Mesenchymal stem cell (in vitro differentiated cells and primary cell): Measurements from ENCODE around the gene FAM170B.

ENCODE experiments used
- DNase-seq: peaks from one replicate; pipeline ENCODE4 v3.0.0-alpha.2; 2013
- H2AFZ ChIP-seq: one replicate; pipeline ENCODE4 v1.6.1; 2013; ENCODE audit warnings: low read depth, mild to moderate bottlenecking, control low read depth, inconsistent platforms, low read length, moderate library complexity
- H2AK5ac ChIP-seq: 2 replicates; pipeline ENCODE4 v1.6.1; 2013; ENCODE audit warnings: low read length, moderate library complexity, mild to moderate bottlenecking, inconsistent platforms; ENCODE audit not compliant: severe bottlenecking
- H2BK120ac ChIP-seq: one replicate; pipeline ENCODE4 v1.6.1; 2013; ENCODE audit warnings: low read depth, mild to moderate bottlenecking, inconsistent platforms, low read length, moderate library complexity
- H2BK12ac ChIP-seq, 2 experiments: one replicate each; pipeline ENCODE4 v1.6.1; 2013; ENCODE audit warnings: inconsistent platforms in 2 of 2, low read length in 2 of 2, mild to moderate bottlenecking in 2 of 2, moderate library complexity in 2 of 2, control low read depth in 1 of 2
- H2BK15ac ChIP-seq: one replicate; pipeline ENCODE4 v1.6.1; 2013; ENCODE audit warnings: mild to moderate bottlenecking, low read depth, inconsistent platforms; ENCODE audit not compliant: poor library complexity, severe bottlenecking
- H2BK5ac ChIP-seq: 2 replicates; pipeline ENCODE4 v1.6.1; 2013; ENCODE audit warnings: low read depth, mild to moderate bottlenecking, low read length, control low read depth, inconsistent platforms; ENCODE audit not compliant: poor library complexity, severe bottlenecking
- H3K14ac ChIP-seq, 2 experiments: one replicate each; pipeline ENCODE4 v1.6.1; 2013; ENCODE audit warnings: inconsistent platforms in 2 of 2, low read length in 2 of 2, control low read depth in 1 of 2, mild to moderate bottlenecking in 1 of 2, moderate library complexity in 1 of 2
- H3K18ac ChIP-seq, 2 experiments: one replicate each; pipeline ENCODE4 v1.6.1; 2013; ENCODE audit warnings: inconsistent platforms in 2 of 2, low read length in 2 of 2, control low read depth in 1 of 2, low read depth in 1 of 2, mild to moderate bottlenecking in 1 of 2
- H3K23ac ChIP-seq, 2 experiments: one replicate each; pipeline ENCODE4 v1.6.1; 2013; ENCODE audit warnings: inconsistent platforms in 2 of 2, low read length in 2 of 2, mild to moderate bottlenecking in 2 of 2, moderate library complexity in 2 of 2, control low read depth in 1 of 2
- H3K27ac ChIP-seq: 2 replicates; pipeline ENCODE4 v1.5.1; 2013; ENCODE audit warnings: mild to moderate bottlenecking, moderate library complexity, low read length, control low read depth, inconsistent platforms; ENCODE audit not compliant: poor library complexity, severe bottlenecking
- H3K27me3 ChIP-seq, 2 experiments: 2 replicates each; pipeline versions ENCODE4 v1.6.1 to v1.7.0; 2013; ENCODE audit warnings: low read length in 2 of 2, mild to moderate bottlenecking in 2 of 2, moderate library complexity in 2 of 2, control low read depth in 1 of 2, inconsistent platforms in 1 of 2; ENCODE audit not compliant: control insufficient read depth in 1 of 2, insufficient read depth in 1 of 2
- H3K36me3 ChIP-seq, 2 experiments: 2 replicates each; pipeline versions ENCODE4 v1.6.1 to v1.7.0; 2013; ENCODE audit warnings: low read length in 2 of 2, control low read depth in 1 of 2, inconsistent platforms in 1 of 2, low read depth in 1 of 2, mild to moderate bottlenecking in 1 of 2; ENCODE audit not compliant: insufficient read depth in 2 of 2, control insufficient read depth in 1 of 2
- H3K4ac ChIP-seq, 2 experiments: one replicate each; pipeline ENCODE4 v1.6.1; 2013; ENCODE audit warnings: inconsistent platforms in 2 of 2, low read length in 2 of 2, mild to moderate bottlenecking in 2 of 2, moderate library complexity in 2 of 2, control low read depth in 1 of 2, low read depth in 1 of 2
- H3K4me1 ChIP-seq: 2 replicates; pipeline ENCODE4 v1.6.1; 2013; ENCODE audit warnings: low read depth, low read length, control low read depth; ENCODE audit not compliant: control insufficient read depth, insufficient read depth
- H3K4me2 ChIP-seq: 2 replicates; pipeline ENCODE4 v1.6.1; 2013; ENCODE audit warnings: low read length, mild to moderate bottlenecking, inconsistent platforms; ENCODE audit not compliant: poor library complexity, severe bottlenecking
- H3K4me3 ChIP-seq, 2 experiments: 2 replicates each; pipeline versions ENCODE4 v1.5.1 to v1.7.0; 2013; ENCODE audit warnings: low read length in 2 of 2, mild to moderate bottlenecking in 2 of 2, control low read depth in 1 of 2, low read depth in 1 of 2; ENCODE audit not compliant: insufficient read depth in 1 of 2
- H3K79me1 ChIP-seq: replicated peaks from 2 replicates; pipeline ENCODE4 v1.6.1; 2013; ENCODE audit warnings: mild to moderate bottlenecking, control low read depth, low read length, inconsistent platforms; ENCODE audit not compliant: poor library complexity, severe bottlenecking
- H3K9ac ChIP-seq: 2 replicates; pipeline ENCODE4 v1.7.0; 2013; ENCODE audit warnings: mild to moderate bottlenecking, low read length, moderate library complexity
- H3K9me3 ChIP-seq: 2 replicates; pipeline ENCODE4 v1.7.0; 2013; ENCODE audit warnings: mild to moderate bottlenecking, low read length; ENCODE audit not compliant: control insufficient read depth
- H4K8ac ChIP-seq: one replicate; pipeline ENCODE4 v1.6.1; 2013; ENCODE audit warnings: inconsistent platforms, mild to moderate bottlenecking, low read length, moderate library complexity
- H4K91ac ChIP-seq: one replicate; pipeline ENCODE4 v1.6.1; 2013; ENCODE audit warnings: mild to moderate bottlenecking, low read length, inconsistent platforms
- WGBS: methylation state at CpG from one replicate; pipeline ENCODE4 v1.1.7; 2013; ENCODE audit warnings: mixed read lengths; 5-methylcytosine and 5-hydroxymethylcytosine counted together

The FAM170B gene

GRCh38 chr10:49089557-49090188 is 44.1 kb downstream of the FAM170B start:
- no peak overlapping the region for H3K9ac ChIP-seq
- H3K18ac ChIP-seq: no peak overlapping the region
- no peak overlapping the region for H2AK5ac ChIP-seq
- no peak overlapping the region for H2BK15ac ChIP-seq
- H3K23ac ChIP-seq: no peak overlapping the region
- no peak overlapping the region for H2BK5ac ChIP-seq
- no peak overlapping the region for H3K4me3 ChIP-seq
- peaks cover 18% of the 10 kb centered on the region for H3K9me3 ChIP-seq
- H3K27me3 ChIP-seq: no peaks in the 10 kb centered on the region
- no peak overlapping the region for H3K14ac ChIP-seq
- DNase-seq: peak; percentile 0
- no peak overlapping the region for H3K4me2 ChIP-seq
- H2BK120ac ChIP-seq: no peak overlapping the region
- H3K36me3 ChIP-seq: peaks cover 0 to 25% of the 10 kb centered on the region in 2 experiments
- H3K79me1 ChIP-seq: no peaks in the 10 kb centered on the region
- no peaks in the 10 kb centered on the region for H3K4me1 ChIP-seq
- H4K91ac ChIP-seq: no peak overlapping the region
- no peak overlapping the region for H3K4ac ChIP-seq
- H4K8ac ChIP-seq: no peak overlapping the region
- no peak overlapping the region for H3K27ac ChIP-seq
- WGBS: 82% methylated on average over 3 of the region's 3 CpGs
- H2BK12ac ChIP-seq: no peak overlapping the region
- no peak overlapping the region for H2AFZ ChIP-seq

GRCh38 chr10:49089152-49089551 is 44.7 kb downstream of the FAM170B start:
- H2AK5ac ChIP-seq: no peak overlapping the region

GRCh38 chr10:49086889-49087288 is 46.9 kb downstream of the FAM170B start:
- no peak overlapping the region for H3K27ac ChIP-seq
- H2BK15ac ChIP-seq: no peak overlapping the region
- H3K9me3 ChIP-seq: peaks cover 18% of the 10 kb centered on the region
- H4K91ac ChIP-seq: no peak overlapping the region
- H3K4me3 ChIP-seq: no peak overlapping the region
- no peak overlapping the region for H2BK5ac ChIP-seq
- no peak overlapping the region for H3K14ac ChIP-seq
- no peak overlapping the region for H2AK5ac ChIP-seq
- H3K9ac ChIP-seq: no peak overlapping the region
- H2BK12ac ChIP-seq: no peak overlapping the region
- H3K36me3 ChIP-seq: peaks cover 0 to 31% of the 10 kb centered on the region in 2 experiments
- no peak overlapping the region for H2BK120ac ChIP-seq
- H3K4ac ChIP-seq: no peak overlapping the region
- H3K4me1 ChIP-seq: peaks cover 1% of the 10 kb centered on the region
- no peak overlapping the region for H3K23ac ChIP-seq
- H3K27me3 ChIP-seq: peaks cover 0 to 3% of the 10 kb centered on the region in 2 experiments
- no peak overlapping the region for H4K8ac ChIP-seq
- H3K4me2 ChIP-seq: no peak overlapping the region
- H3K79me1 ChIP-seq: no peaks in the 10 kb centered on the region
- WGBS: 70% methylated on average over 3 of the region's 3 CpGs
- no peak for DNase-seq
- H2AFZ ChIP-seq: no peak overlapping the region
- H3K18ac ChIP-seq: no peak overlapping the region

More at GRCh38 chr10:49089152-49089551, 44.7 kb downstream of the FAM170B start:
- peaks cover 0 to 30% of the 10 kb centered on the region in 2 experiments for H3K36me3 ChIP-seq
- H3K9ac ChIP-seq: no peak overlapping the region
- no peak overlapping the region for H3K4me3 ChIP-seq
- no peak overlapping the region for H3K23ac ChIP-seq
- no peak overlapping the region for H3K14ac ChIP-seq
- no peak overlapping the region for H2BK12ac ChIP-seq
- H3K4ac ChIP-seq: no peak overlapping the region
- no peak overlapping the region for H2BK5ac ChIP-seq
- H3K4me1 ChIP-seq: no peaks in the 10 kb centered on the region
- no peaks in the 10 kb centered on the region for H3K79me1 ChIP-seq
- no peak overlapping the region for H4K8ac ChIP-seq
- H4K91ac ChIP-seq: no peak overlapping the region
- no peaks in the 10 kb centered on the region for H3K27me3 ChIP-seq
- no peak overlapping the region for H3K4me2 ChIP-seq
- no peak overlapping the region for H3K18ac ChIP-seq
- no peak overlapping the region for H2BK15ac ChIP-seq
- no peak overlapping the region for H2AFZ ChIP-seq
- peaks cover 18% of the 10 kb centered on the region for H3K9me3 ChIP-seq
- DNase-seq: no peak
- H2BK120ac ChIP-seq: no peak overlapping the region
- 61% methylated on average over 1 of the region's 2 CpGs for WGBS
- H3K27ac ChIP-seq: no peak overlapping the region

- Histone ChIP-seq H2BK12ac (no peak overlapping the region), H3K9me3 (peaks cover 18% of the 10 kb centered on the region)
- WGBS: 85% methylated on average over 8 of the region's 8 CpGs
Observed at GRCh38 chr10:49083261-49083660, 50.6 kb downstream of the FAM170B start.

More at GRCh38 chr10:49083261-49083660, 50.6 kb downstream of the FAM170B start:
- Histone ChIP-seq H3K18ac (no peak overlapping the region), H2AK5ac (no peak overlapping the region), H3K4ac (no peak overlapping the region), H3K9ac (no peak overlapping the region), H3K4me3 (no peak overlapping the region), H4K91ac (no peak overlapping the region), H3K79me1 (no peaks in the 10 kb centered on the region), H3K27ac (no peak overlapping the region), H2BK15ac (no peak overlapping the region), H3K4me2 (no peak overlapping the region), H3K27me3 (peaks cover 4 to 9% of the 10 kb centered on the region in 2 experiments), H3K14ac (no peak overlapping the region), H2BK5ac (no peak overlapping the region), H3K23ac (no peak overlapping the region), H3K4me1 (peaks cover 6% of the 10 kb centered on the region), H3K36me3 (peaks cover 0 to 23% of the 10 kb centered on the region in 2 experiments), H2AFZ (no peak overlapping the region), H4K8ac (no peak overlapping the region), H2BK120ac (no peak overlapping the region)
- no peak for DNase-seq
